HL-60 (cell line): Measurements from ENCODE around the gene SEC63.
"Not testable (repeated sequence)": the region's sequence is repeated elsewhere in the genome, so short reads cannot be mapped to it uniquely, and the experiment has no call there.

Experiments
- GABPA ChIP-seq: IDR thresholded peaks from 2 replicates; pipeline ENCODE4 v1.6.1; 2012; ENCODE audit warnings: low read depth
- POLR2AphosphoS5 ChIP-seq: IDR thresholded peaks from 2 replicates; pipeline ENCODE4 v1.6.1; 2012; ENCODE audit warnings: low read depth
- SPI1 ChIP-seq: IDR thresholded peaks from 2 replicates; pipeline ENCODE4 v1.6.1; 2012; ENCODE audit warnings: low read depth, mild to moderate bottlenecking, borderline replicate concordance
- TF ChIP-seq, protein P1 (sequence below): IDR thresholded peaks from one replicate; pipeline ENCODE4 v1.5.1; 2011; ENCODE audit warnings: low read length, control low read depth, inconsistent platforms; ENCODE audit not compliant: insufficient read depth
- TF ChIP-seq, protein P2 (sequence below): IDR thresholded peaks from 2 replicates; pipeline ENCODE4 v1.6.1; 2012; ENCODE audit warnings: low read depth; ENCODE audit not compliant: insufficient replicate concordance

DNA sequence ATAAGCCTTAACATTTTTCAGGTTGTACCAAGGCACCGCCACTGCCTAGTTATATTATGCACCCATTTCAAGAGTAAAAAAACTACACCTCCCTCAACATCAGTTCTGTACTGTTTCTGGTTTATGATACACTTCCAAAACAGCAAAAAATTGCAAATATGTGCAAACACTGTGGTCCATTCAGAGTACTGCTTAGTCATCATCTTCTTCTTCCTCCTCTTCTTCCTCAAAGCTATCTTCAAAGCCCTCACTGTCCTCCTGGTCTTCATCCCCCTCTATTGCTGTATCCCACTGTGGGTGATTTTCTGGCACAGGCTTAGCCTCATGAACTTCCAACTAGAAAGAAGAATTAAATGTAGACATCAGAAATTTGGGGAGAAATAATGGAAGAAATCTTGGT is 86.5 kb downstream of the SEC63 start:
- not testable (repeated sequence) for TF ChIP-seq POLR2AphosphoS5, SPI1, GABPA
- TF ChIP-seq, protein P1, sequence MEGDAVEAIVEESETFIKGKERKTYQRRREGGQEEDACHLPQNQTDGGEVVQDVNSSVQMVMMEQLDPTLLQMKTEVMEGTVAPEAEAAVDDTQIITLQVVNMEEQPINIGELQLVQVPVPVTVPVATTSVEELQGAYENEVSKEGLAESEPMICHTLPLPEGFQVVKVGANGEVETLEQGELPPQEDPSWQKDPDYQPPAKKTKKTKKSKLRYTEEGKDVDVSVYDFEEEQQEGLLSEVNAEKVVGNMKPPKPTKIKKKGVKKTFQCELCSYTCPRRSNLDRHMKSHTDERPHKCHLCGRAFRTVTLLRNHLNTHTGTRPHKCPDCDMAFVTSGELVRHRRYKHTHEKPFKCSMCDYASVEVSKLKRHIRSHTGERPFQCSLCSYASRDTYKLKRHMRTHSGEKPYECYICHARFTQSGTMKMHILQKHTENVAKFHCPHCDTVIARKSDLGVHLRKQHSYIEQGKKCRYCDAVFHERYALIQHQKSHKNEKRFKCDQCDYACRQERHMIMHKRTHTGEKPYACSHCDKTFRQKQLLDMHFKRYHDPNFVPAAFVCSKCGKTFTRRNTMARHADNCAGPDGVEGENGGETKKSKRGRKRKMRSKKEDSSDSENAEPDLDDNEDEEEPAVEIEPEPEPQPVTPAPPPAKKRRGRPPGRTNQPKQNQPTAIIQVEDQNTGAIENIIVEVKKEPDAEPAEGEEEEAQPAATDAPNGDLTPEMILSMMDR: not testable (repeated sequence)
- TF ChIP-seq, protein P2, sequence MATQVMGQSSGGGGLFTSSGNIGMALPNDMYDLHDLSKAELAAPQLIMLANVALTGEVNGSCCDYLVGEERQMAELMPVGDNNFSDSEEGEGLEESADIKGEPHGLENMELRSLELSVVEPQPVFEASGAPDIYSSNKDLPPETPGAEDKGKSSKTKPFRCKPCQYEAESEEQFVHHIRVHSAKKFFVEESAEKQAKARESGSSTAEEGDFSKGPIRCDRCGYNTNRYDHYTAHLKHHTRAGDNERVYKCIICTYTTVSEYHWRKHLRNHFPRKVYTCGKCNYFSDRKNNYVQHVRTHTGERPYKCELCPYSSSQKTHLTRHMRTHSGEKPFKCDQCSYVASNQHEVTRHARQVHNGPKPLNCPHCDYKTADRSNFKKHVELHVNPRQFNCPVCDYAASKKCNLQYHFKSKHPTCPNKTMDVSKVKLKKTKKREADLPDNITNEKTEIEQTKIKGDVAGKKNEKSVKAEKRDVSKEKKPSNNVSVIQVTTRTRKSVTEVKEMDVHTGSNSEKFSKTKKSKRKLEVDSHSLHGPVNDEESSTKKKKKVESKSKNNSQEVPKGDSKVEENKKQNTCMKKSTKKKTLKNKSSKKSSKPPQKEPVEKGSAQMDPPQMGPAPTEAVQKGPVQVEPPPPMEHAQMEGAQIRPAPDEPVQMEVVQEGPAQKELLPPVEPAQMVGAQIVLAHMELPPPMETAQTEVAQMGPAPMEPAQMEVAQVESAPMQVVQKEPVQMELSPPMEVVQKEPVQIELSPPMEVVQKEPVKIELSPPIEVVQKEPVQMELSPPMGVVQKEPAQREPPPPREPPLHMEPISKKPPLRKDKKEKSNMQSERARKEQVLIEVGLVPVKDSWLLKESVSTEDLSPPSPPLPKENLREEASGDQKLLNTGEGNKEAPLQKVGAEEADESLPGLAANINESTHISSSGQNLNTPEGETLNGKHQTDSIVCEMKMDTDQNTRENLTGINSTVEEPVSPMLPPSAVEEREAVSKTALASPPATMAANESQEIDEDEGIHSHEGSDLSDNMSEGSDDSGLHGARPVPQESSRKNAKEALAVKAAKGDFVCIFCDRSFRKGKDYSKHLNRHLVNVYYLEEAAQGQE: not testable (repeated sequence)
